Liver (tissue), 9 donors: ENCODE measurements around the gene PDGFA. TPM values are rescaled to one million over a fixed set of nuclear protein-coding genes. Genes with fewer than 3 reads are reported as not detected.

ENCODE experiments used
- DNase-seq: peaks from one replicate; pipeline ENCODE4 v3.0.0-alpha.2; 2017; ENCODE audit warnings: low spot score
- H3K27ac ChIP-seq, 2 donors: one replicate each; pipeline ENCODE4 v1.7.0; 2013; ENCODE audit warnings: inconsistent platforms in 2 of 2, low read length in 2 of 2, control low read depth in 1 of 2, low read depth in 1 of 2, mild to moderate bottlenecking in 1 of 2
- H3K27me3 ChIP-seq, 4 donors: one replicate each; pipeline versions ENCODE4 v1.6.1 to v1.7.0; 2013; ENCODE audit warnings: low read length in 3 of 4, inconsistent platforms in 1 of 4, mild to moderate bottlenecking in 1 of 4, moderate library complexity in 1 of 4; ENCODE audit not compliant: control insufficient read depth in 4 of 4, insufficient read depth in 4 of 4
- H3K36me3 ChIP-seq, 4 donors: one replicate each; pipeline versions ENCODE4 v1.6.1 to v1.7.0; 2013; ENCODE audit warnings: low read length in 3 of 4, mild to moderate bottlenecking in 3 of 4, low read depth in 1 of 4, moderate library complexity in 1 of 4; ENCODE audit not compliant: control insufficient read depth in 4 of 4, insufficient read depth in 3 of 4
- H3K4me1 ChIP-seq, 4 donors: one replicate each; pipeline versions ENCODE4 v1.6.1 to v1.7.0; 2013; ENCODE audit warnings: low read length in 3 of 4, mild to moderate bottlenecking in 3 of 4, moderate library complexity in 1 of 4; ENCODE audit not compliant: control insufficient read depth in 4 of 4, insufficient read depth in 4 of 4
- H3K4me3 ChIP-seq, 3 donors: one replicate each; pipeline versions ENCODE4 v1.6.1 to v1.7.0; 2013; ENCODE audit warnings: low read length in 3 of 3, control low read depth in 1 of 3, low read depth in 1 of 3, mild to moderate bottlenecking in 1 of 3
- H3K9ac ChIP-seq, 2 donors: one replicate each; pipeline ENCODE4 v1.7.0; 2013; ENCODE audit warnings: low read length in 2 of 2, mild to moderate bottlenecking in 2 of 2, moderate library complexity in 2 of 2, control low read depth in 1 of 2, low read depth in 1 of 2
- H3K9me3 ChIP-seq, 4 donors: one replicate each; pipeline versions ENCODE4 v1.6.1 to v1.7.0; 2013; ENCODE audit warnings: low read length in 3 of 4; ENCODE audit not compliant: control insufficient read depth in 4 of 4
- ATF3 ChIP-seq: IDR thresholded peaks from 2 replicates; pipeline ENCODE4 v1.6.1; 2016; ENCODE audit warnings: antibody characterized with exemption
- EGR1 ChIP-seq, 2 donors: IDR thresholded peaks; 2 replicates each; pipeline ENCODE4 v1.6.1; 2016 to 2018; ENCODE audit warnings: antibody characterized with exemption in 2 of 2, low read depth in 2 of 2
- FOXA1 ChIP-seq: IDR thresholded peaks from 2 replicates; pipeline ENCODE4 v1.6.1; 2016; ENCODE audit warnings: antibody characterized with exemption
- GABPA ChIP-seq, 2 donors: IDR thresholded peaks in 1 of 2; conservative IDR thresholded peaks in 1 of 2; 2 replicates each; pipeline ENCODE4 v1.6.1; 2016; ENCODE audit warnings: antibody characterized with exemption in 2 of 2, mild to moderate bottlenecking in 1 of 2, moderate library complexity in 1 of 2
- HNF4A ChIP-seq, 2 donors: conservative IDR thresholded peaks; 2 replicates each; pipeline ENCODE4 v1.6.1; 2016; ENCODE audit warnings: antibody characterized with exemption in 2 of 2, mild to moderate bottlenecking in 2 of 2
- REST ChIP-seq: IDR thresholded peaks from 2 replicates; pipeline ENCODE4 v1.6.1; 2016; ENCODE audit warnings: antibody characterized with exemption, mild to moderate bottlenecking
- RXRA ChIP-seq, 2 donors: IDR thresholded peaks; 2 replicates each; pipeline ENCODE4 v1.6.1; 2017 to 2018; ENCODE audit warnings: antibody characterized with exemption in 2 of 2, mild to moderate bottlenecking in 1 of 2
- SP1 ChIP-seq: IDR thresholded peaks from 2 replicates; pipeline ENCODE4 v1.6.1; 2018; ENCODE audit warnings: antibody characterized with exemption, mild to moderate bottlenecking
- TAF1 ChIP-seq: conservative IDR thresholded peaks from 2 replicates; pipeline ENCODE4 v1.6.1; 2016; ENCODE audit warnings: antibody characterized with exemption, mild to moderate bottlenecking
- ZBTB33 ChIP-seq: IDR thresholded peaks from 2 replicates; pipeline ENCODE4 v1.6.1; 2016; ENCODE audit warnings: antibody characterized with exemption
- WGBS: extraction: QIAGEN DNeasy Blood & Tissue Kit; methylation state at CpG from one replicate; pipeline ENCODE4 v1.1.7; 2013; 5-methylcytosine and 5-hydroxymethylcytosine counted together
- polyA plus RNA-seq, 2 donors: library from polyadenylated mRNA; stranded (reverse) in 1 of 2; unstranded in 1 of 2; fragments of 200-250 nt in 1 of 2; fragments of >200 nt in 1 of 2; fragmentation: Nextera tagmentation in 1 of 2; extraction: Ambion mirVana in 1 of 2; gene quantifications; one replicate each; pipeline versions ENCODE4 v1.2.1 to v1.2.3, GENCODE V29; 2013 to 2015
- total RNA-seq, 2 donors: library from RNA; depleted of rRNA; stranded (reverse); fragments of >200 nt; gene quantifications; one replicate each; pipeline ENCODE4 v1.2.3, GENCODE V29; 2014
- donor health status: healthy.
- donor health status: healthy.
- donor health status: healthy.
- donor health status: healthy.
- donor health status: healthy.

PDGFA gene
- total and polyA plus RNA-seq, 4 donors, result 1.4 to 5.1 (median 2.0) TPM

- no peak overlapping the region for H3K27ac ChIP-seq
- H3K9ac ChIP-seq, result no peak overlapping the region
- H3K36me3 ChIP-seq, result no peaks in the 10 kb centered on the region
- no peak for DNase-seq
- H3K9me3 ChIP-seq, result no peaks in the 10 kb centered on the region
- TF ChIP-seq RXRA (IDR thresholded peaks at IDR 0.05) (no peak), EGR1 (IDR thresholded peaks at IDR 0.05; ENCODE audit: low read depth in 2 of 2) (no peak), GABPA (IDR thresholded peaks at IDR 0.05 in 1 of 2, conservative IDR thresholded peaks at IDR 0.05 in 1 of 2) (no peak), ATF3 (no peak)
- WGBS, result 5% methylated on average over 72 of the region's 72 CpGs
- H3K27me3 ChIP-seq, result peaks cover 0 to 3% (median under 1%) of the 10 kb centered on the region in 4 donors
- H3K4me1 ChIP-seq, result peaks cover 9 to 37% (median 20%) of the 10 kb centered on the region in 4 donors
- peak overlapping the region in 1 of 3 donors; percentile 31 for H3K4me3 ChIP-seq
These were observed 1.8 kb upstream of the PDGFA start for GRCh38 chr7:521221-522070.

- Histone ChIP-seq H3K4me3 (peak overlapping the region in 1 of 3 donors; percentile 68), H3K9ac (no peak overlapping the region), H3K9me3 (no peaks in the 10 kb centered on the region), H3K27ac (peak overlapping the region in 1 of 2 donors; percentile 60), H3K4me1 (peaks cover 9 to 37% (median 20%) of the 10 kb centered on the region in 4 donors), H3K27me3 (peaks cover 0 to 3% (median under 1%) of the 10 kb centered on the region in 4 donors), H3K36me3 (no peaks in the 10 kb centered on the region)
- no peak for TF ChIP-seq HNF4A (conservative IDR thresholded peaks at IDR 0.05)
- no peak for TF ChIP-seq SP1
- TF ChIP-seq FOXA1, result no peak
- TF ChIP-seq TAF1, result no peak
- no peak for TF ChIP-seq GABPA (IDR thresholded peaks at IDR 0.05 in 1 of 2, conservative IDR thresholded peaks at IDR 0.05 in 1 of 2)
- no peak for DNase-seq
- WGBS, result 6% methylated on average over 63 of the region's 63 CpGs
These were observed 986 bp upstream of the PDGFA start for GRCh38 chr7:520503-521161.

GRCh38 chr7:518630-519483 lies 789 bp downstream of the PDGFA start:
- Histone ChIP-seq H3K9ac (no peak overlapping the region), H3K9me3 (no peaks in the 10 kb centered on the region), H3K4me1 (peaks cover 9 to 37% (median 20%) of the 10 kb centered on the region in 4 donors), H3K27ac (peak overlapping the region; percentile 81 to 82), H3K36me3 (no peaks in the 10 kb centered on the region), H3K4me3 (peak overlapping the region in 2 of 3 donors; percentile 52 to 68), H3K27me3 (peaks cover 0 to 3% (median under 1%) of the 10 kb centered on the region in 4 donors)
- WGBS, result under 1% methylated on average over 93 of the region's 93 CpGs
- peak; percentile 65 for DNase-seq
- TF ChIP-seq REST, result peak; percentile 28
- TF ChIP-seq ZBTB33, result no peak
